SK-N-SH (cell line): Measurements from ENCODE around the gene GFI1B.

ENCODE experiments used
- CTCF ChIP-seq: fragments of 200-600 bp; sonication (generic); IDR thresholded peaks from 2 replicates; pipeline ENCODE4 v1.6.1; 2017; ENCODE audit warnings: antibody characterized with exemption, mild to moderate bottlenecking, moderate library complexity
- NFIC ChIP-seq: IDR thresholded peaks from 2 replicates; pipeline ENCODE4 v1.4.0; 2012; ENCODE audit warnings: borderline replicate concordance
- RCOR1 ChIP-seq: fragments of 150-350 bp; IDR thresholded peaks from 2 replicates; pipeline ENCODE4 v1.6.1; 2017; ENCODE audit warnings: antibody characterized with exemption, low read length
- SIN3A ChIP-seq: IDR thresholded peaks from 2 replicates; pipeline ENCODE4 v1.6.1; 2012; ENCODE audit warnings: low read depth, mild to moderate bottlenecking, low read length, moderate library complexity, borderline replicate concordance
- SMC3 ChIP-seq: IDR thresholded peaks from 2 replicates; pipeline ENCODE4 v1.6.1; 2012; ENCODE audit warnings: low read depth, low read length, improper control_type of control experiment
- USF1 ChIP-seq: IDR thresholded peaks from 2 replicates; pipeline ENCODE4 v1.4.0; 2012; ENCODE audit warnings: low read depth, borderline replicate concordance
- TF ChIP-seq, protein P1 (sequence below): IDR thresholded peaks from 2 replicates; pipeline ENCODE4 v1.4.0; 2012; ENCODE audit warnings: low read depth, borderline replicate concordance
- TF ChIP-seq, protein P2 (sequence below): fragments of 150-350 bp; IDR thresholded peaks from 2 replicates; pipeline ENCODE4 v1.6.1; 2017; ENCODE audit warnings: antibody characterized with exemption, low read length, low read depth, borderline replicate concordance

DNA sequence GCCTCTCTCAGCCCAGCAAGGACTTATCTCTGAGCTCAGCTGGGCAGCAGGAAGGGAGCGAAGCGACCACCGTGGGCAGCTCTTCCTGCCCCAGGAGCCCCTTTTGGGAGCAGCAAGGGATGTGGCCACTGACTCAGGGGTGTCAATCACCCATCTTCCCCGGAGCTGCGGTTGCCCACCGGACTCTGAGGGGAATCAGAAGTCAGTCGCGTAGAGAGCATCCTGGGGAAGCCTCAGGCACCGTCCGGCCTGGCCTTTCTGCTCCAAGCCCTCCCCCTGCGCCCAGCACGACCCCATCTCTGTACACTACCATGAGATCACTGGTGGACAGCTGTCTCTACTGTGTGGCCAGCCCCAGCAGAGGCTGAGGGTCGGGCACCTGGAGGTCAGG, 24.6 kb downstream of the GFI1B start:
- no peak for TF ChIP-seq USF1
- no peak for TF ChIP-seq RCOR1
- TF ChIP-seq CTCF: no peak
- no peak for TF ChIP-seq SIN3A
- TF ChIP-seq, protein P1, sequence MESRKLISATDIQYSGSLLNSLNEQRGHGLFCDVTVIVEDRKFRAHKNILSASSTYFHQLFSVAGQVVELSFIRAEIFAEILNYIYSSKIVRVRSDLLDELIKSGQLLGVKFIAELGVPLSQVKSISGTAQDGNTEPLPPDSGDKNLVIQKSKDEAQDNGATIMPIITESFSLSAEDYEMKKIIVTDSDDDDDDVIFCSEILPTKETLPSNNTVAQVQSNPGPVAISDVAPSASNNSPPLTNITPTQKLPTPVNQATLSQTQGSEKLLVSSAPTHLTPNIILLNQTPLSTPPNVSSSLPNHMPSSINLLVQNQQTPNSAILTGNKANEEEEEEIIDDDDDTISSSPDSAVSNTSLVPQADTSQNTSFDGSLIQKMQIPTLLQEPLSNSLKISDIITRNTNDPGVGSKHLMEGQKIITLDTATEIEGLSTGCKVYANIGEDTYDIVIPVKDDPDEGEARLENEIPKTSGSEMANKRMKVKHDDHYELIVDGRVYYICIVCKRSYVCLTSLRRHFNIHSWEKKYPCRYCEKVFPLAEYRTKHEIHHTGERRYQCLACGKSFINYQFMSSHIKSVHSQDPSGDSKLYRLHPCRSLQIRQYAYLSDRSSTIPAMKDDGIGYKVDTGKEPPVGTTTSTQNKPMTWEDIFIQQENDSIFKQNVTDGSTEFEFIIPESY: no peak
- TF ChIP-seq NFIC: no peak
- TF ChIP-seq, protein P2, sequence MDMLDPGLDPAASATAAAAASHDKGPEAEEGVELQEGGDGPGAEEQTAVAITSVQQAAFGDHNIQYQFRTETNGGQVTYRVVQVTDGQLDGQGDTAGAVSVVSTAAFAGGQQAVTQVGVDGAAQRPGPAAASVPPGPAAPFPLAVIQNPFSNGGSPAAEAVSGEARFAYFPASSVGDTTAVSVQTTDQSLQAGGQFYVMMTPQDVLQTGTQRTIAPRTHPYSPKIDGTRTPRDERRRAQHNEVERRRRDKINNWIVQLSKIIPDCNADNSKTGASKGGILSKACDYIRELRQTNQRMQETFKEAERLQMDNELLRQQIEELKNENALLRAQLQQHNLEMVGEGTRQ: no peak
- no peak for TF ChIP-seq SMC3
